Cardiac septum (tissue), 1 donor: Measurements from ENCODE around the gene ZNF579. TPM values are rescaled to one million over a fixed set of nuclear protein-coding genes. Genes with fewer than 3 reads are reported as not detected.
"Not testable (repeated sequence)": the region's sequence is repeated elsewhere in the genome, so short reads cannot be mapped to it uniquely, and the experiment has no call there.

Experiments used
- DNase-seq: peaks from one replicate; pipeline ENCODE4 v3.0.0-alpha.2; 2020; ENCODE audit warnings: low spot score
- intact Hi-C: fragments of 100-400 bp; cut with DNase I; formaldehyde crosslinking; loops from one replicate; pipeline ENCODE4 v1.14.0; 2022
- total RNA-seq: library from RNA; stranded (reverse); fragmentation: NEBNext Ultra II Directional; extraction: Animal tissue kit (Norgen Biotek cat#: 25700); gene quantifications from one replicate; pipeline ENCODE4 v1.2.1, GENCODE V29; 2021
- donor health status: DM: no; HTN: no; CAD: no.

The ZNF579 gene
- total RNA-seq, 1 donor from 2014 or later = 12.2 TPM

GRCh38 chr19:55579766-55580621 lies 654 bp downstream of the ZNF579 start:
- peak; percentile 75 for DNase-seq
- intact Hi-C loops = loop anchor here (5.0 kb wide), 2 partner anchors 33 to 63 kb away; partner anchors contain the start of gene SBK3

- no peak for DNase-seq
- intact Hi-C loops = no loop called here
These were observed 1.6 kb downstream of the ZNF579 start for GRCh38 chr19:55578761-55579747.

- no peak for DNase-seq
- intact Hi-C loops = no loop called here
These were observed 2.5 kb downstream of the ZNF579 start for GRCh38 chr19:55578031-55578760.

- DNase-seq = no peak
- intact Hi-C loops = no loop called here
These were observed 3.9 kb downstream of the ZNF579 start for GRCh38 chr19:55576746-55577145.

- intact Hi-C loops, DNase-seq: not testable (repeated sequence)
These were observed 6.7 kb downstream of the ZNF579 start for GRCh38 chr19:55573929-55574328.

GRCh38 chr19:55569477-55569876 lies 11.2 kb downstream of the ZNF579 start:
- not testable (repeated sequence) for DNase-seq

GRCh38 chr19:55567708-55568328 lies 12.8 kb downstream of the ZNF579 start:
- DNase-seq = no peak
- intact Hi-C loops = no loop called here

More at GRCh38 chr19:55569477-55569876, 11.2 kb downstream of the ZNF579 start:
- intact Hi-C loops = not testable (repeated sequence)

GRCh38 chr19:55566823-55567222 lies 13.8 kb downstream of the ZNF579 start:
- intact Hi-C loops = no loop called here
- DNase-seq = no peak

GRCh38 chr19:55563261-55563690 lies 17.4 kb downstream of the ZNF579 start:
- peak; percentile 88 for DNase-seq

GRCh38 chr19:55559684-55560083 lies 21.0 kb downstream of the ZNF579 start:
- intact Hi-C loops = loop anchor here (5.0 kb wide), 1 partner anchor 32 kb away; no protein-coding TSS in a partner anchor
- DNase-seq = no peak

More at GRCh38 chr19:55563261-55563690, 17.4 kb downstream of the ZNF579 start:
- intact Hi-C loops = loop anchor here (5.0 kb wide), 1 partner anchor 36 kb away; no protein-coding TSS in a partner anchor

GRCh38 chr19:55554741-55555152 lies 25.9 kb downstream of the ZNF579 start:
- intact Hi-C loops = no loop called here
- DNase-seq = no peak

GRCh38 chr19:55554302-55554701 lies 26.3 kb downstream of the ZNF579 start:
- intact Hi-C loops = no loop called here
- DNase-seq = no peak

- intact Hi-C loops = no loop called here
- no peak for DNase-seq
These were observed 27.1 kb downstream of the ZNF579 start for GRCh38 chr19:55553217-55554182.

- no peak for DNase-seq
- intact Hi-C loops = no loop called here
These were observed 28.0 kb downstream of the ZNF579 start for GRCh38 chr19:55552620-55553019.

- DNase-seq = no peak
- intact Hi-C loops = no loop called here
These were observed 28.4 kb downstream of the ZNF579 start for GRCh38 chr19:55552206-55552605.

GRCh38 chr19:55550321-55550650 lies 30.4 kb downstream of the ZNF579 start:
- intact Hi-C loops = no loop called here
- DNase-seq = no peak

GRCh38 chr19:55549500-55550320 lies 30.9 kb downstream of the ZNF579 start:
- intact Hi-C loops = loop anchor here (5.0 kb wide), 1 partner anchor 33 kb away; the partner anchor contains the start of gene ZNF579
- DNase-seq = no peak
